HL-60/S4 (cell line): Measurements from ENCODE around the gene TMCO1.
"Not testable (repeated sequence)": the region's sequence is repeated elsewhere in the genome, so short reads cannot be mapped to it uniquely, and the experiment has no call there.

ENCODE experiments used
- in situ Hi-C: fragments of 300-500 bp; cut with MboI; formaldehyde crosslinking; loops from 2 replicates; pipeline ENCODE4 v1.14.3; 2022; ENCODE audit warnings: low sequenced_read_pairs

TMCO1 gene

GRCh38 chr1:165747632-165748447 is 20.8 kb downstream of the TMCO1 start:
- in situ Hi-C loops = no loop called here

GRCh38 chr1:165744913-165745312 is 23.8 kb downstream of the TMCO1 start:
- in situ Hi-C loops = not testable (repeated sequence)

GRCh38 chr1:165742194-165742593 is 26.5 kb downstream of the TMCO1 start:
- in situ Hi-C loops = no loop called here

- in situ Hi-C loops = no loop called here
Observed at GRCh38 chr1:165738794-165739193, 29.9 kb downstream of the TMCO1 start.

- in situ Hi-C loops = no loop called here
Observed at GRCh38 chr1:165737196-165737595, 31.5 kb downstream of the TMCO1 start.

GRCh38 chr1:165734906-165735305 is 33.8 kb downstream of the TMCO1 start:
- in situ Hi-C loops = no loop called here

GRCh38 chr1:165726841-165727240 is 41.8 kb downstream of the TMCO1 start:
- in situ Hi-C loops = no loop called here

GRCh38 chr1:165726169-165726568 is 42.5 kb downstream of the TMCO1 start:
- in situ Hi-C loops = no loop called here

GRCh38 chr1:165717918-165718515 is 50.7 kb downstream of the TMCO1 start:
- in situ Hi-C loops = loop anchor here (10.0 kb wide), 1 partner anchor 187 kb away; no protein-coding TSS in a partner anchor

GRCh38 chr1:165716265-165717051 is 52.2 kb downstream of the TMCO1 start:
- in situ Hi-C loops = loop anchor here (10.0 kb wide), 1 partner anchor 188 kb away; no protein-coding TSS in a partner anchor

- in situ Hi-C loops = loop anchor here (10.0 kb wide), 1 partner anchor 192 kb away; no protein-coding TSS in a partner anchor
Observed at GRCh38 chr1:165712764-165713163, 55.9 kb downstream of the TMCO1 start.

- in situ Hi-C loops = no loop called here
Observed at GRCh38 chr1:165707984-165708706, 60.5 kb downstream of the TMCO1 start.

GRCh38 chr1:165703648-165704047 is 65.0 kb downstream of the TMCO1 start:
- in situ Hi-C loops = no loop called here

GRCh38 chr1:165701922-165702321 is 66.7 kb downstream of the TMCO1 start:
- in situ Hi-C loops = not testable (repeated sequence)

- in situ Hi-C loops = no loop called here
Observed at GRCh38 chr1:165699577-165699976, 69.1 kb downstream of the TMCO1 start.

- in situ Hi-C loops = no loop called here
Observed at GRCh38 chr1:165698761-165699052, 70.0 kb downstream of the TMCO1 start.

GRCh38 chr1:165697881-165698760 is 70.5 kb downstream of the TMCO1 start, which contains the start of gene ALDH9A1:
Gene ALDH9A1, minus strand, starts transcription at chr1:165698562. Its CDS starts 4 bp downstream, at chr1:165698558.
- in situ Hi-C loops = no loop called here

- in situ Hi-C loops = no loop called here
Observed at GRCh38 chr1:165697491-165697880, 71.2 kb downstream of the TMCO1 start.

GRCh38 chr1:165696625-165697100 is 72.0 kb downstream of the TMCO1 start:
- in situ Hi-C loops = no loop called here

GRCh38 chr1:165695031-165695430 is 73.6 kb downstream of the TMCO1 start:
- in situ Hi-C loops = no loop called here
